Urinary bladder (tissue), 2 donors: ENCODE data around the gene ERMP1. TPM values are rescaled to one million over a fixed set of nuclear protein-coding genes. Genes with fewer than 3 reads are reported as not detected.

ENCODE experiments used
- polyA plus RNA-seq: library from polyadenylated mRNA; stranded (reverse); fragments of 200-250 nt; gene quantifications from one replicate; pipeline ENCODE4 v1.2.3, GENCODE V29; 2013
- total RNA-seq: library from RNA; depleted of rRNA; stranded (reverse); fragments of >200 nt; gene quantifications from one replicate; pipeline ENCODE4 v1.2.3, GENCODE V29; 2014
- donor health status: healthy.

ERMP1 gene
- total and polyA plus RNA-seq, 2 donors, result 12.0 to 40.0 TPM

Other genes with a start within 250 kb of the ERMP1 start
- 55.5 TPM for gene RIC1, start 204.0 kb downstream of the ERMP1 start, total RNA-seq
- 12.9 TPM for gene RIC1, start 204.0 kb downstream of the ERMP1 start, polyA plus RNA-seq
- gene MLANA, start 57.8 kb upstream of the ERMP1 start, total RNA-seq, result not detected
- gene MLANA, start 57.8 kb upstream of the ERMP1 start, polyA plus RNA-seq, result not detected
- gene RANBP6, start 182.5 kb upstream of the ERMP1 start, total RNA-seq, result 36.5 TPM
- 10.8 TPM for gene RANBP6, start 182.5 kb upstream of the ERMP1 start, polyA plus RNA-seq